Upper lobe of left lung (tissue), 6 donors: ENCODE results near the gene MICAL3. TPM values are rescaled to one million over a fixed set of nuclear protein-coding genes. Genes with fewer than 3 reads are reported as not detected.

Experiments
- ATAC-seq, 2 donors: fragments of 200-7000 bp; cut with Tn5 transposase; one replicate each; pipeline ENCODE4 v1.9.1; 2022; ENCODE audit warnings: mild to moderate bottlenecking in 2 of 2, moderate library complexity in 2 of 2; ENCODE audit not compliant: low FRiP score in 2 of 2
- DNase-seq, 2 donors: peaks; one replicate each; pipeline ENCODE4 v3.0.0-alpha.2; 2019 to 2020
- H3K27ac ChIP-seq, 4 donors: fragments of 200-600 bp; sonication (generic); one replicate each; pipeline ENCODE4 v1.5.1; 2016 to 2019
- H3K27me3 ChIP-seq, 4 donors: fragments of 200-600 bp; sonication (generic); one replicate each; pipeline ENCODE4 v1.5.1; 2017 to 2019
- H3K36me3 ChIP-seq, 4 donors: fragments of 200-600 bp; sonication (generic); one replicate each; pipeline ENCODE4 v1.5.1; 2016 to 2019
- H3K4me1 ChIP-seq, 4 donors: fragments of 200-600 bp; sonication (generic); one replicate each; pipeline ENCODE4 v1.5.1; 2018 to 2019
- H3K4me3 ChIP-seq, 4 donors: fragments of 200-600 bp; sonication (generic); one replicate each; pipeline ENCODE4 v1.5.1; 2017 to 2019; ENCODE audit warnings: mild to moderate bottlenecking in 2 of 4, moderate library complexity in 1 of 4
- H3K9me3 ChIP-seq, 4 donors: fragments of 200-600 bp; sonication (generic); one replicate each; pipeline ENCODE4 v1.5.1; 2018 to 2019
- CTCF ChIP-seq, 6 experiments: fragments of 450-650 bp in 4 of 6; fragments of 200-600 bp in 2 of 6; sonication (generic) in 2 of 6; IDR thresholded peaks; one replicate each; pipeline ENCODE4 v1.5.1; 2016 to 2019; ENCODE audit warnings: antibody characterized with exemption in 6 of 6
- EP300 ChIP-seq, 4 donors: sonication (generic); formaldehyde crosslinking; IDR thresholded peaks; one replicate each; pipeline ENCODE4 v1.5.1; 2017; ENCODE audit warnings: antibody characterized with exemption in 4 of 4, control low read depth in 2 of 4
- POLR2A ChIP-seq, 4 donors: fragments of 450-650 bp; IDR thresholded peaks; one replicate each; pipeline ENCODE4 v1.5.1; 2016 to 2017; ENCODE audit warnings: antibody characterized with exemption in 4 of 4, mild to moderate bottlenecking in 2 of 4
- POLR2AphosphoS5 ChIP-seq, 2 donors: sonication (generic); formaldehyde crosslinking; IDR thresholded peaks; one replicate each; pipeline ENCODE4 v1.5.1; 2017; ENCODE audit warnings: antibody characterized with exemption in 2 of 2
- WGBS, 2 donors: methylation state at CpG; one replicate each; pipeline ENCODE4 v1.1.5; 2017 to 2018; 5-methylcytosine and 5-hydroxymethylcytosine counted together
- total RNA-seq, 6 donors: library from RNA; depleted of rRNA in 4 of 6; stranded (reverse); fragments of >200 nt in 4 of 6; gene quantifications; one replicate each; pipeline versions ENCODE4 v1.1.0 to v1.2.1, GENCODE V29; 2016 to 2021
- donor health status: DM: no; HTN: no; CAD: no; lungs with moderate emphysema.
- donor health status: DM: no; HTN: yes; CAD: no; lungs with severe emphysema.

MICAL3 gene
- total RNA-seq, 6 donors from 2014 or later = 6.4 to 39.8 (median 23.4) TPM

- no peak overlapping the region for H3K27ac ChIP-seq
- no peaks in the 10 kb centered on the region for H3K27me3 ChIP-seq
- 91 to 96% methylated on average over 8 to 12 of the region's 12 CpGs for WGBS, 2 donors
- no peaks in the 10 kb centered on the region for H3K4me1 ChIP-seq
- no peak overlapping the region for H3K4me3 ChIP-seq
- no peak for TF ChIP-seq POLR2A (IDR thresholded peaks at IDR 0.05)
- no peak for TF ChIP-seq POLR2AphosphoS5 (IDR thresholded peaks at IDR 0.05)
- no peak for TF ChIP-seq EP300 (IDR thresholded peaks at IDR 0.05)
- no peak for TF ChIP-seq CTCF (IDR thresholded peaks at IDR 0.05)
- ATAC-seq = no peak
- DNase-seq = no peak
- no peaks in the 10 kb centered on the region for H3K9me3 ChIP-seq
- peaks cover 0 to 56% (median 12%) of the 10 kb centered on the region in 4 donors for H3K36me3 ChIP-seq
Observed at GRCh38 chr22:17875631-17876030, 148.7 kb downstream of the MICAL3 start.

GRCh38 chr22:17875156-17875555, 149.2 kb downstream of the MICAL3 start:
- H3K36me3 ChIP-seq = peaks cover 0 to 56% (median 13%) of the 10 kb centered on the region in 4 donors
- no peak overlapping the region for H3K27ac ChIP-seq
- no peak for ATAC-seq
- H3K27me3 ChIP-seq = no peaks in the 10 kb centered on the region
- TF ChIP-seq POLR2AphosphoS5 (IDR thresholded peaks at IDR 0.05) (no peak), EP300 (IDR thresholded peaks at IDR 0.05) (no peak), CTCF (IDR thresholded peaks at IDR 0.05) (no peak), POLR2A (IDR thresholded peaks at IDR 0.05) (no peak)
- DNase-seq = no peak
- H3K9me3 ChIP-seq = no peaks in the 10 kb centered on the region
- 94 to 97% methylated on average over 15 of the region's 15 CpGs for WGBS, 2 donors
- H3K4me1 ChIP-seq = no peaks in the 10 kb centered on the region
- H3K4me3 ChIP-seq = no peak overlapping the region

GRCh38 chr22:17874231-17874905, 150.0 kb downstream of the MICAL3 start:
- Histone ChIP-seq H3K9me3 (no peaks in the 10 kb centered on the region), H3K4me3 (no peak overlapping the region), H3K4me1 (no peaks in the 10 kb centered on the region), H3K27me3 (no peaks in the 10 kb centered on the region), H3K27ac (no peak overlapping the region), H3K36me3 (peaks cover 0 to 51% (median 13%) of the 10 kb centered on the region in 4 donors)
- ATAC-seq (no peak), DNase-seq (no peak)
- 95 to 99% methylated on average over 13 to 15 of the region's 15 CpGs for WGBS, 2 donors
- TF ChIP-seq POLR2AphosphoS5 (IDR thresholded peaks at IDR 0.05) = no peak
- TF ChIP-seq POLR2A (IDR thresholded peaks at IDR 0.05) = no peak
- TF ChIP-seq CTCF (IDR thresholded peaks at IDR 0.05) = no peak

- Histone ChIP-seq H3K9me3 (no peaks in the 10 kb centered on the region), H3K27ac (no peak overlapping the region), H3K4me3 (no peak overlapping the region), H3K27me3 (no peaks in the 10 kb centered on the region), H3K4me1 (no peaks in the 10 kb centered on the region), H3K36me3 (peaks cover 0 to 51% (median 13%) of the 10 kb centered on the region in 4 donors)
- no peak for ATAC-seq
- DNase-seq = no peak
- 96% methylated on average over 10 of the region's 10 CpGs for WGBS, 2 donors
- TF ChIP-seq EP300 (IDR thresholded peaks at IDR 0.05) = no peak
- TF ChIP-seq CTCF (IDR thresholded peaks at IDR 0.05) = no peak
- no peak for TF ChIP-seq POLR2AphosphoS5 (IDR thresholded peaks at IDR 0.05)
- TF ChIP-seq POLR2A (IDR thresholded peaks at IDR 0.05) = no peak
Observed at GRCh38 chr22:17873804-17874203, 150.6 kb downstream of the MICAL3 start.

GRCh38 chr22:17873116-17873515, 151.2 kb downstream of the MICAL3 start:
- WGBS, 2 donors = 94 to 95% methylated on average over 7 to 14 of the region's 14 CpGs
- Histone ChIP-seq H3K27ac (no peak overlapping the region), H3K4me3 (no peak overlapping the region), H3K9me3 (no peaks in the 10 kb centered on the region), H3K27me3 (no peaks in the 10 kb centered on the region), H3K36me3 (peaks cover 0 to 52% (median 16%) of the 10 kb centered on the region in 4 donors), H3K4me1 (no peaks in the 10 kb centered on the region)
- ATAC-seq (no peak), DNase-seq (no peak)
- no peak for TF ChIP-seq POLR2A (IDR thresholded peaks at IDR 0.05)
- TF ChIP-seq EP300 (IDR thresholded peaks at IDR 0.05) = no peak
- no peak for TF ChIP-seq POLR2AphosphoS5 (IDR thresholded peaks at IDR 0.05)
- TF ChIP-seq CTCF (IDR thresholded peaks at IDR 0.05) = no peak
